HG03175 (cell line): ENCODE measurements around the gene C17orf50.

Source experiments
- ATAC-seq: cut with Tn5 transposase; IDR thresholded peaks from one replicate; pipeline ENCODE4 v1.9.1; 2021; ENCODE audit warnings: mild to moderate bottlenecking, moderate library complexity; ENCODE audit not compliant: unreplicated experiment

C17orf50 gene

DNA sequence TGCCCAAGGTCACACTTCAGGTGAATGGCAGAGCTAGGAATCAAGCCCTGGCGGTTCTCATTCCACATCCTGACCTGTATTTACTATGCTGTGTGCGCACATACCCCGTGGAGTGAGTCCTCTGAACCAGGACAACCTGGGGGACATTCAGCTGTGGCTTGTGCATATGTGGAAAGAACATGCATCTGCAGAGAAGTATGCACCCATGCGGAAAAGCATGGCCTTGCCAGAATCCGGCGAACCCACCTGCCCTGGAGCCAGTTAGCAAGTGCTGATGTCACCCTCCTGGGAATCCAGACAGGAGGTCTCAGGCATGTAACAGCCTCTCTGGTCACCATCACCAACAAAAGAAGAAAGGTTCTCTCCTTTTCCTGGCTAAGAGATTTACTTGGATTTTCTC, 27.3 kb upstream of the C17orf50 start:
- no peak for ATAC-seq

DNA sequence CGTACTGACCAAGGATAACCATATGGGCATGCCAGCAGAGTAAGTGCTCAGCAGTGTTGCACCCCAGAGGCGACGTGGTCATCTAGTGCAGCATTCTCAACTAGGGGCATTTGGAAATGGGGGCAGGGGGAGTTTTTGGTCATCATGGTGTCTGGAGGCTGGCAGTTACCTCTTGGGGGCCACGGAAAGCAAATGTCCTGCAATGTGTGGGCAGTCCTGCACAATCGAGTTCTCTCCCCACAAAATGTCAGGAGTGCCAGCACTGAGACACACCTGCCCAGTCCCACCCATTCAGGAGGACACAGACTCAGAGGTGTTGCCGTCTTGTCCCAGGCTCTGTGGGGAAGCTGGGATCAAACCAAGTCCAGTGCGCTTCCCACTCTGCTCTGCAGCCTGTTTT, 26.3 kb upstream of the C17orf50 start:
- ATAC-seq, result no peak

DNA sequence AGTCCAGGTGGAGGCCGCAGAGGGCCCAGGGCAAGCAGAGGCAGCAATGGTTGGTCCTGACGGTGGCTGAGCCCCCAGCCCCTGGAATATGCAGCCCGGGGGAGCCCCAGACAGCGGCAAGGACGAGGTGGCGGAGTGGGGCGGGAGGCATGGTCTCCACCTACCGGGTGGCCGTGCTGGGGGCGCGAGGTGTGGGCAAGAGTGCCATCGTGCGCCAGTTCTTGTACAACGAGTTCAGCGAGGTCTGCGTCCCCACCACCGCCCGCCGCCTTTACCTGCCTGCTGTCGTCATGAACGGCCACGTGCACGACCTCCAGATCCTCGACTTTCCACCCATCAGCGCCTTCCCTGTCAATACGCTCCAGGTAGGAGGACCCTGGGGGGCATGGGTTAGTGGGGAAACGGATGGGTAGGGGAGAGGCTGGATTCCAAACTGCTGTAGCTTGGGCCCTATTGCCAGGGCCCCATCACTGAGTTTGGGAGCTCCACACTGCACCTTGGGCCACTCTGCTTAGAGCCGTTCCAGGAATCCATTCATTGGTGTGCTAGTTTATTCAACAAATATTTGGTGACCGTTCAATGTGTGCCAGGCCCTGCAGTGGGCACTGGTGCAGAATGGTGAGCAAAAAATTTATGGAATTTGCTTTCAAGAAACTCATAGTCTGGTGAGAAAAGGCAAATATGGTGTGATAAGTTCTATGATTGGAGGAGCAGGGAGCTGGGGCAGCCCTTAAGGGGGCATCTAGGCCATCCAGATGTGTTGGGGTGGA, 25.5 kb upstream of the C17orf50 start:
- no peak for ATAC-seq

DNA sequence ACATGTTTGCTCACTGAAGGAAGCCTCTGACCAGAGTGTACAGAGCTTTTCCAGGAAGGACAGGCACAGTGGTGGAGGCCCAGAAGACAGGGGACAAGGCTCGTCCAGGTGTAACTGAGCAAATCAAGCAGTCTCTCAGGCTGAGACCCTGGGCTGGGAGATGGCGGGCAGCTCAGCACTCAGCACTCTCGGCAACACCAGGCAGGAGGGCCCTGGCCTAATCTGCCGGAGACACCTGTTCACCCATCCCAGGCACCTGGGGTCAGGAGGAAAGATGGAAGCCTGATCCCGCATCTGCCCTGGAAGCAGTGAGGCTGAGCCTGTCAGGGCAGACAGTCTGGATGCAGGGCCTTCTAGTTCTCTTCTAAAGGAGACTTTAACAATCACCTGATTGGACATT, 24.5 kb upstream of the C17orf50 start:
- ATAC-seq, result no peak

DNA sequence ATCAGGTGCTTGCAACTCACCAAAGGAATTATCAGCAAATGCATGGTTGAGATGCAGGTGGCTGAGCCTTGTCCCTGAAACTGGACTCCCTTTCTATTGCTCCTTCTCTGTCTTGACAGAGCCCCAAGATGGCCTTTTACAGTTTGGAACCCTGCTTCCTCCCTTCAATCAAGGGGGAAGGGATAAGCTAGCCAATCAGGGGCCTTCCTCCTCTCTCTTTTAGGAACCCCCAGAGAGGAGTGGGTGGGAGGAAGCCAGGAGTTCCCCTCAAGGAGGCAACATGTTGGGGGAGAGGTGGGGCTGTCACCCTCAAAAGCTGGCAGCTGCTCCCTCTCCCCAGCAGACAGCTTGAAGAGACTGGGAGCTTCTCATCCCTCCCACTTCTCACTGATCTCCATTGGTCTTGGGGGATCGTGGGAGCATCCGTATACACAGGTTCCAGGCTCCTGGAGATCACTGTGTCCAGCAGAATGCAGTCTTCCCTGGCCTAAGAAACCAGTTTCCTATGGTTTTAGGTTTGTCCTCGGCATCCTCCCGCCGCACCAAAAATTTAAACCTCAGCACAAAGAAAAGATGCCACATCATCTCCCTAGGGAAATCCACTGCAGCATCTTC, 22.1 kb upstream of the C17orf50 start:
- no peak for ATAC-seq

DNA sequence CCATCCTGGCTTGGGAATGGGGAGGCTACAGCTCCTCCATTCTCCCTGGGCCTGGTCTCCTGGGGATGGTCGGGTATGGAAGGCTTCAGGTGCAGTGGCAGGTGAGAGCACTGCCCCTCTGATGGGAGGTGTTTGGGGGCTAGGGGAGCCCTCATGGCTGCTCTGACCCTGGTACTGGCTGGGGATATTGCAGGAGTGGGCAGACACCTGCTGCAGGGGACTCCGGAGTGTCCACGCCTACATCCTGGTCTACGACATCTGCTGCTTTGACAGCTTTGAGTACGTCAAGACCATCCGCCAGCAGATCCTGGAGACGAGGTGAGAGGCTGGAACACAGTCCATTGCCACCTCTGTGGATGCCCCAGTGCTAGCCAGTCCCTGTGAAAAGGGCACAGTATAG, 20.5 kb upstream of the C17orf50 start:
- ATAC-seq, result no peak

DNA sequence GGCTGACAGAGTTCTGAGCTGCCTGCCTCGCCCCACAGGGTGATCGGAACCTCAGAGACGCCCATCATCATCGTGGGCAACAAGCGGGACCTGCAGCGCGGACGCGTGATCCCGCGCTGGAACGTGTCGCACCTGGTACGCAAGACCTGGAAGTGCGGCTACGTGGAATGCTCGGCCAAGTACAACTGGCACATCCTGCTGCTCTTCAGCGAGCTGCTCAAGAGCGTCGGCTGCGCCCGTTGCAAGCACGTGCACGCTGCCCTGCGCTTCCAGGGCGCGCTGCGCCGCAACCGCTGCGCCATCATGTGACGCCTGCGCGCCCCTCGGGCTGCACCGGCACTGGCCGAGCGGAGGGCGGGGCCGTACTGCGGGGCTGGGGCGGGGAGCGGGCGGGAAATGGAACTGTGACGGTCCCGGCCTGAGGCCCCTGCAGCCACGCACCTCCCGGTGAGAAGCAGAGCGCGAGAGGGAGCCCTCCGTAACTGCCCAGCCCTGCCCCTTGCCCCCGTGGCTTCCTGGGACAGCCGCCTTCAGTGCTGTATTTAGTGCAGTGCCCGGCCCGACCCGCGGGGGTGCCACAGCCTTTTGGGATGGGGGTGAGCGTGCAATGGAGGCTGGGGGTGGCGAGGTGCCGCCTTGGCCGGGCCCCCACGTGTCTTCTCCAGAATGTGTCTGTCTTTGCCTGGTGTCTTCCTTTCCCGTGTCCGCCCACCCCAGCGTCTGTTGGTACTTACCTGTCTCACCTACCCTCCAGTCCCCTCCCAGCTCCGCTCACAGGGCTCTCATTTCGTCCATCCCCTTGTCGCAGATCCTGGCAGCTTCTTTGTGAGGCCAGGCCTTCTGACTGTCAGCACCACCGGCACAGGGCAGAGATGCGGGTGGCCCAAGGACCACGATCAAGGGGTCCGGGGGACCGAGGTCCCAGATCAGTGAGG, 19.4 kb upstream of the C17orf50 start:
- no peak for ATAC-seq

DNA sequence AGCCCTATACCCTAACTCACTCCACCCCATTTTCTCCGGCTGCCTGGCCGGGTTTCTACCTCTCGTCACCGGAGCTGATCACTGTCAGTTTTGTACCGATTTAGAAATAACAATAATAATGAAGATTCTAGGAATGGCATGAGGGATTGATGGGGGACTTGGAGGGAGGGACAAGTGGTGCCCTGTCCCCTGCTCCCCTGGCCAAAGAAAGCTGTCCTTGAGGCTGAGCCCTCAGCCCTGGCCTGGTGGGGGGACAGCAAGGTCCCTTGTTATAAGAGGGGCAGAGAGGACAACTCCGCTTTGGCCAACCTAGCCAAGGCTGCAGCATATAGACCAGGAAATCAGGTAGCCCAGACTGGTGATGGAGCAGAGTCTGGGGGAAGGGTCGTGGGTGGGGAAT, 18.2 kb upstream of the C17orf50 start:
- ATAC-seq, result no peak

DNA sequence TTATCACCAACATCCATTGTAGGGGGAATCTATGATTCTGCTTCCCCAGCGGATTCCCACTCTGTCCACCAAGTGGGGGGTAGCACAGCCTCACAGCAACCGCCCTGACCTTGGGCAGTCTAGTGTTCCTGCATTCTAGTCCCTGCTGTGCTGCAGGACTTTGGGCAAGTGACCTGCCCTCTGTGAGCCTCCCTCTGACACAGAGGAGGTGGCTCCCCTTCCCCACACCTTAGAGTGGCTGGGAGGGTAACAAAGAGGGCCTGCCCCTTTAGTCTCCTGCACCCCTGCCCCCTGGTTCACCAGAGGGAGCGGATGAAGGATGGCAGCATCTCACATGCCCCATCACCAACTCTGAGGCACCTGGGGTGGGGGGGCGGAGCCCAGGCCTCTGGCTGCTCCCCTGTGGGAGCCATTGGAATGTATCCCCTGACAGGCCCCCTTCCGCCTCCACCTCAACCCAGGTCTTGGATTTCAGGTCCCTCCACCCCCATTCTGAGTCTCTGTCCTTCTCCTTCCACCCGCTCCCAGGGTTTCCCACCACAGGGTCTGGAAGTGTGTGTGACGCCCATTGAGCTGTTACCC, 17.7 kb upstream of the C17orf50 start:
- ATAC-seq, result no peak

DNA sequence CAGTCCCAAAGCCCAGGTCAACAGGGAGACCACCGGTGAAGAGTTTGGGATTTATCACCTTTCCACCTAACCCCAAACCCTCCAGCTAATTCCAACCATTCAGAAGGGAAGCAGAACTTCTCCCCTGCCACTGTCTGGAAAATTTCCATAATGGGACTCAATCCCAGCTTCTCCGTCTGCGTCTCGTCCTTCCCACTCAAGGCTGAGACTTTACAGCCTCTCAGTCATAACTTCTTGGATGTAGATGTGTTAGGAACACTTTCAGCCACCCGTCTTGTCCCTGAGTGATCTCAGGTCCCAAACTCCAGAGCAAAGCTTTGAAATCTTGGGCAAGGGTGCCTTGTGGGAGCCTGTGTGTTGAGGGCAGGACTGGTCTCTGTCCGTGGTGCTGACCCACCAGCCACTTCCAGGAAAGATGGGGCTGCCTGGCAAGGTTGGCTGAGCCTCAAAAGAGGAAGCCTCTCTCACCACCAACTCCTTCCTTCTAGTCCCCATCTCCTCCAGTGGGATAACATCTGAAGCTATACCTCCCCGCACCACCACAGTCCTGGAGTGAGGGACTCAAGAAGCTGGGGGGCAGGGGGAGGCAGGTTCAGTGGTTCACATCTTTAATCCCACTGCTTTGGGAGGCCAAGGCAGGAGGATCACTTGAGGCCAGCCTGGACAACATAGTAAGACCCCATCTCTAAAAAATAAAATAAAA, 16.9 kb upstream of the C17orf50 start:
- no peak for ATAC-seq

DNA sequence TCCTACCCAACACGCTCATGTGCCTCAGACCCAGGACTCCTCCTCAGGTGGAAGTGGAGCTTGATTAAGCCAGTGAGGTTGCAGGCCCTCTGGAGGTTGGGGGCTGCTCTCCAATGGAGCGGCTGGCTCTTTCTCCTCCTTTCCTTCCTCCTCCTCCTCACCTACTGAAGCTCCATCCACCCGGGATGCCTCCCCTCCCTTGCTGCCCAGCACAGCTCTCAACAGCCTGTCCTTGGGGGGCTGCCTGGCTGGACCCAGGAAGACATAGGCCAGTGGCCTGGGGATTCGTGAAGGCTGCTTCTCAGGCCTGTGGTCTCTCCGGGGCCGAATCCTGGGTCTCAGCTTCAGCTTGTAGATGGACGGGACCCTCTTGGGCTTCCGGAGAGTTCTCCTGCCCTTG, 15.9 kb upstream of the C17orf50 start:
- ATAC-seq, result no peak

DNA sequence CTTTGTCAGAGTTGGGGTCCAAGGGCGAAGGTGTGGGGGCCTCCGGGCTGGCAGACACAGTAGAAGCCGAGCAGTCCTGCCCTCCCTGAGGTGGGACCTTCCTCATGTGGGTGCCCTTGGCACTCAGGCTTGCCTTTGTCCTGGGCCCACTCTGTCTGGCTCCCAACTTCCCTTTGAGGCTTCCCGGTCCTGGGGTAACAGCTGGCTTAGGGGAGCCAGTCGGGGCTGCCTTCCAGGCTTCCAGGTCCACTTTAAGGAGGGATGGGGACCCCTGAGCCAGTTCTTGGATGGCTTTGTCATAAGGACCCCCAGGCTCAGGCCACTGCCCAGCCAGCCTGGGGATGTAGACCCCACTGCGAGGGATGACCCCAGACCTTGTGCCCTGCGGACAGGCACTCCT, 15.4 kb upstream of the C17orf50 start:
- ATAC-seq, result no peak

DNA sequence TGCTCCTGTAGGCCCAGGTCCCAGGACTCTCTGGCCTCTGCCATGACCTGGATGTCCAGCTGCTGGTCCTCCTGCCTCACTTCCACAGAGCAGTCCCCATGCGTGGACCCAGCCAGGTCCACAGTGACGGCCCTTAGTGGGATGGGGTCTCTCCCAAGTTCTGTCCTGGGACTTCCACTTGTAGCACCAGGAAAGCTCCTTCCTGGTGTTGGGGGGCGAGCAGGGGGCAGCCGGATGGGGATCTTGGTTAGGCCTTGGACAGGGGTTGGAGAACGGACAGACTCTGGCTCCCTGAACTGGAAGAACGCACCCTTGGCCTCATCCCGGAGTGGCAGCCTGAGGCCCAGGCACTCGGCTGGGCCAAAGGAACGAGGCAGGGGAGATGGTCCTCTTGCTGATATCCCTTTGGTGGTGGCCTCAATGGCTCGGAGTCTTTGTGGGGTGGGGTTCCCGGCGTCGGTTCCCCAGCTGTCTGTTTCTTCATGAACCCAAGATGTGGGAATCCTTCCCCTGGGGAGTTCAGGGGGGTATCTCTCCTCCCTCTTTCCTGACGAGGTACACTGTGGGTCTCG, 14.9 kb upstream of the C17orf50 start:
- no peak for ATAC-seq

DNA sequence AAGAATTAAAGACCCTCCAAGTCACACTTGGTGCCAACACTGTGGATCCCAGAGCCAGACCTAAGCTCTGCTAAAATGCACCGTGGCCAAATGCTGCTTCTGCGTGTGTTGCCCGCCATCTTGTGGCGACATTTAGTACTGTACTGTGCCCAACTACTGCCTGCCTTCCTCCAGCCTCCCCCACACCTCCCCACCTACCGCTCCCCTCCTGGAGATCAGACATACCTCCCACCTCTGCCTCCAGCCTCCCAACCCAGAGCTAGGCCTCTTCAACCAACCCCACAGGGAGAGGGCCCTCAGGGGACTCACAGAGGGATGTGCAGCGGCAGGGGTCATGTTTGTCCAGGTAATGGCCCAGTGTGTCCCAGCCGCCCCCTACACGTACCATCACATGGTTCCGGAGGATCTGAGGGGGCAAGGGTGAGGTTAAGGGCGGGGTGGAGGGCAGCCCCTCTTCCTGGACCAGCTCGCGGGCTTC, 13.1 kb upstream of the C17orf50 start:
- no peak for ATAC-seq

DNA sequence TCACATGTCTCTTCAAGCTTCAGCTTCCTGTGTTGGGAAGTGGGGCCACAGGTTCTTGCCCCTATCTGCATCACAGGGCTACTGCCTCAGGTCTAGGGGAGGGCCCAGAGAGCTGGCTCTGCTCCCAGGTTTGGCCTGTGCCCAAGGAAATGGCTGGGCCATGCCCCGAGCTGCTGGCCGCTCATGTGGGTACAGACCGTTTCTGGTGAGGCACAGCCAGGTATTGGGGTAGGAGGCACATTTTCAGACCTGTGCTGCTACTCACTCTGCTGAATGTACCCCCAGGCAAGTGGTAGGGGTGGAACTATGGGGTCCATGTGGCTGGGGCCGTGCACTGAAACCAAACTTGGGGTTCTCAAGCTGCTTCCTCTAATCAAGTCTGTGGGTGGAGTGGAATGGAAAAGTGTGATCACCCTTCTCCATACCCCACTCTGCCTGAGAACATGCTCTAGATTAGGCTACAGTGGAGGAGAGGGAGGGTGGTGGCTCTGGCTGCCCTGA, 12.3 kb upstream of the C17orf50 start:
- no peak for ATAC-seq

DNA sequence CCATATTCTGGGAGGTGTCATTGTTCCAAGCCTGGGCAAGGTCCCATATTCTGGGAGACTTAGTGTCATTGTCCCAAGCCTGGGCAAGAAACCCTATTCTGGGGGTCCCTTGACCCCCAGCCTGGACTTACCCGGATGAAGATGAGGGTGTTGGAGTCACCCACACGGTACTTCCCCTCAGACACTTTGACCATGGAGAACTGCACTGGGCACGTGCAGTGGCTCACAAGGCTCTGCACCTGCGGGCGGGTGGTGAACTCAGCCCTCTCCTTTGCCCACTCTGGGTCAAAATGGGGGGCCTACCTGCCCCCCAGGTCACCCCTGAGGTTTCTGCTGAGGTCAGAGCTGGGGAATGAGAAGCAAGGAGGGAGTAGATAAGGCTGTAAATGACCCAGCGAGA, 11.7 kb upstream of the C17orf50 start:
- no peak for ATAC-seq

DNA sequence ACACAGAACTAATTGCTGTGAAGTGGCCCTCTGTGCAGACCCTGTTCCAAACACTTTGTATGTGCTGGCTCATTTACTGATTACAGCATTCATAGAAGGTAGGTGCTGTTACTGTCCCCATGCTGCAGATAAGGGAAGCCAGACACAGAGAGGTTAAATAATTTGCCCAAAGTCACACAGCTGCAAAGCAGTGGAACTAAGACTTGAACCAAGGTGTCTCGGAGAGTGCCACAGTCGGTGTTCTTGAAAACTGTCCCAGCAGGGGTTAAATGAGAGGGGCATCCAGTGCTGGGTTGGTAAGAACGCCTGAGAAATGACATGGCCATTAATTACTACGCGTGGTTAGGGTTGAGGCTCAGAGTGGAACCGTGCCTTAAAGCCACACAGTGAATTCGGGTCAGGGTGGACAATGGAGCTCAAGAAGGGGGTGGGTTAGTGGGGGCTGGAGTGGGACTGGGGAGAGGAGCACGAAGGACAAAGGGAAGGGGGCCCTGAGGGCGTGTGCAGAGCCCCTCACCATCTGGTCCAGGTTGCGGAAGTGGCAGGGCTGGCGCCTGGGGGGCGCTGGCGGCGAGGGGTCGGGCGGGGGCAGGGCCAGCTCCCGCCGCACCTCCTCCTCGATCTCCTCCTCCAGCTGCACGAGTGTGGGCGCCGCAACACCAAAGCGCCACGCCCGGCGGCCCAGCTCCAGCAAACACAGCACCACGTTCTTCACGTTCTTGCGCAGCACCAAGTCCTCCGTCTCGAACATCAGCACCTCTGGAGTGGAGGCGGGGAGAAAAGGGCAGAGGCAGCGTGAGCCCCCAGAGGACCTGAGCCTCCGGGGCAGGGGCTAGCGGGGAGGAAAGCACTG, 10.9 kb upstream of the C17orf50 start:
- no peak for ATAC-seq

DNA sequence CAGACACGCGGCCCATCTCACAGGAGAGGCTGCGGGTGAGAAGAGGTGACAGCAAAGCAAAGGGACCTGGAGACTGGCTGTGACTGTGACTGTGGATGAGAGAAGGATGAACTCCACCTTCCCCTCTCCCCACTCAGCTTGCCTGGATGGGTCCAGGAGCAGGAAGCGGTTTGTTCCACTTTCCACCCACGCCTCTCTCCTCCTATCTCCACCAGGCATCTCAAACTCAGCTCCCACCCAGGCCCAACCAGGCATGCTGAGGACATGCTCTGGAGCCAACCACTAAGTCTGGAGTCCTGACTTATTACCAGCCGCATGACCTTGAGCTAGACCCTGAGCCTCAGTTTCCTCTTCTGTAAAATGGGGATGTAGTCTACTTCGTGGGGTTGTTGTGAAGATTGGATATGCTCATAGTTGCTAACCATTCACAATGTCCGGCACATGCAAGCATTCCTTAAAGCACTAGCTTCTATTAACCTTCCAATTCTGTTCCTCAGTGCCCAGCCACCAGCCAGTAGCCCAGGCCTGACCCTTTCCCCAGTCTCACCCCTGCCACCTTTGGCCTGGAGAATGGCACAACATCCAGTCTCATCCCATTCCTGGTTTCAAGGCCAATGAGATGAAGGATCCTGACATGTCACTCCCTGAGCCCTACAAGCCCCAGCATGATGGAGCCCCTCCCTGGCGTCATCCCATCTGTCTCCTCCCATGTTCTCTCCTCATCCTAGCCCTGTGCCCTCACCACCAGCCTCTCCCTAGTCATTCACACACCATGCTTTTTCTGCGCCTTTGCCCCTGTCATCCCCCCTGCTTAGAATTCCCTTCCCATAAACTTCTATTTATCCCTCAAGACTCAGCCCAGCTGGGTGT, 9.9 kb upstream of the C17orf50 start:
- no peak for ATAC-seq
